ENCODE data around the gene ZNF692. TPM values are rescaled to one million over a fixed set of nuclear protein-coding genes. Genes with fewer than 3 reads are reported as not detected.

Gene ZNF692
- total RNA-seq, 2 donors from 2014 or later = 21.1 to 35.3 TPM

DNA sequence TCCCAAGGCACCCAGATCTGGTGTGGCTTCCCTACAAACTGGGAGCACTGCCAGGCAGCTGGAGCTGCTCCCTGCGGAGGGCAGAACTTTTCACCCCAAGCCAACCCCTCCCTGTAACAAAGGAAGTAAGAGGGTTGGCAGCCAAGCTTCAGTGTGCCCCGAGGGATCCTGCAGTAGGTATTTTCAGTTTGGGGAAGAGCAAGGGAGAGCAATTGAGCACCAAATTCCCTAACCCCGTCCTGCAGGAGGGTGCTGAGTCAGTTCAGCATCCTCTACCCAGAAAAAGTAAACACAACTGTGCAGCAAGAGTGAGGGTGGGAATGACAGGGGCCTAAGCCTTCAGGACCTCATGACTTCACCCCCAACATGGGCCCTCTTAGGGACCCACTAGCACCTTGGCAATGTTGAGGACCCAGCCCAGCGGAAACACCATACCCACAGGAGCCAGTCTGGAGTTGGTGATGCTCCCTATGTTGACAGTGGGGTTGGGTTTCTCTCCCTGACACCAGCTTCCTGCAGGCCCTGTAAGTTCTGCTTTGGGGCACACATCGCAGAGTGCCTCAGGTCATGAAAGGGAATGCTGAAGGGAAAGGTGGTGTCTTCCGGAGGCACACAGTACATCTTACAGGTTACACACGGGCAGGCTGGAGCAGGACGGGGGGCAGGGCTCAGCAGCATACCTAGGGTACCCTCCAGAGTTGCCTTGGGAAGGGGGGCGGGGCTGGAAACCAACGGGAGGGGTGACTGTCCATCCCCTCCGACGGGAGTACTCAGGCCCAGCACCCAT lies 48.0 kb downstream of the ZNF692 start:
- peaks cover 9 to 14% of the 10 kb centered on the region in 2 donors for H3K4me1 ChIP-seq (ENCODE audit: control insufficient read depth in 1 of 2, low read depth in 2 of 2)
- peaks cover 41% of the 10 kb centered on the region for H3K36me3 ChIP-seq
- no peak overlapping the region for H3K4me3 ChIP-seq
- TF ChIP-seq, protein P1, sequence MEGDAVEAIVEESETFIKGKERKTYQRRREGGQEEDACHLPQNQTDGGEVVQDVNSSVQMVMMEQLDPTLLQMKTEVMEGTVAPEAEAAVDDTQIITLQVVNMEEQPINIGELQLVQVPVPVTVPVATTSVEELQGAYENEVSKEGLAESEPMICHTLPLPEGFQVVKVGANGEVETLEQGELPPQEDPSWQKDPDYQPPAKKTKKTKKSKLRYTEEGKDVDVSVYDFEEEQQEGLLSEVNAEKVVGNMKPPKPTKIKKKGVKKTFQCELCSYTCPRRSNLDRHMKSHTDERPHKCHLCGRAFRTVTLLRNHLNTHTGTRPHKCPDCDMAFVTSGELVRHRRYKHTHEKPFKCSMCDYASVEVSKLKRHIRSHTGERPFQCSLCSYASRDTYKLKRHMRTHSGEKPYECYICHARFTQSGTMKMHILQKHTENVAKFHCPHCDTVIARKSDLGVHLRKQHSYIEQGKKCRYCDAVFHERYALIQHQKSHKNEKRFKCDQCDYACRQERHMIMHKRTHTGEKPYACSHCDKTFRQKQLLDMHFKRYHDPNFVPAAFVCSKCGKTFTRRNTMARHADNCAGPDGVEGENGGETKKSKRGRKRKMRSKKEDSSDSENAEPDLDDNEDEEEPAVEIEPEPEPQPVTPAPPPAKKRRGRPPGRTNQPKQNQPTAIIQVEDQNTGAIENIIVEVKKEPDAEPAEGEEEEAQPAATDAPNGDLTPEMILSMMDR (IDR thresholded peaks at IDR 0.05) = no peak
- H3K27me3 ChIP-seq (replicated peaks; ENCODE audit: insufficient read depth) = no peaks in the 10 kb centered on the region
- ATAC-seq (ENCODE audit: insufficient number of reproducible peaks, low FRiP score, low read depth) (peak; percentile 45), DNase-seq (ENCODE audit: low spot score) (no peak)
- H3K27ac ChIP-seq = peak overlapping the region in 1 of 2 donors; percentile 10
- H3K9me3 ChIP-seq = no peaks in the 10 kb centered on the region

DNA sequence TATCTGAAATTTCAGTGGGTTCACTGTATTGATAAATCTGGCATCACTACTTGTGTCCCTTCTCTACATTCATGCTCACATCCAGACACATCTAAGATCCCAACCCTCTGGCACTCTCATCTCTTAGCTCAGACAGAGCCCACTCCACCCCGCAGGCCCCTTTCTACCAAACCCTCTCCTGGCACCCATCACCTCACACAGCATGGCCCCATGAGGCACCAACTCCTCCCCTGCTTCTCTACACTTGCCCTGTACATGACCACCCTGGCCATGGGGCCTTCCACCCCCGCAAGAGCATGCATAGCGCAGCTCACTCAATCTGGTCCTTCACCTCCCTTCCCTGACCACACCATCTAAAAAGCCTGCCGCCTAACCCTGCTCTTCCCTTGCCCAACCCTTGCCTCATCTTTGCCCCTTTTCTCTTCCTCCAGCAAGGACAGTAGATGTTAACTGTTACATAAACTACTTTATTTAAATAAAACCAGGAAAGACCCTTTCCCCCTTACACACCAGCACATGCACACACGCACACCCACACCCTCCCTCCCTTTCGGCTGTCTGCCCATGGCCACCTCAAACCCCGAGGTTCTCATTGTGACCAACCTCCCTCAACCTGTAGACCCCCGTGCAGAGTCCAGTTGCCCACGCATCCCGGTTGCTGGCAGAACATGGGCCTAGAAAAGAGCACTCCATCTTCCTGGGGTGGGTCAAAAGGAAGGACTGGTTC lies 48.7 kb downstream of the ZNF692 start:
- H3K4me3 ChIP-seq = no peak overlapping the region
- TF ChIP-seq, protein P1 (IDR thresholded peaks at IDR 0.05) = no peak
- H3K4me1 ChIP-seq (ENCODE audit: control insufficient read depth in 1 of 2, low read depth in 2 of 2) = peaks cover 9 to 14% of the 10 kb centered on the region in 2 donors
- H3K9me3 ChIP-seq = no peaks in the 10 kb centered on the region
- H3K27ac ChIP-seq = no peak overlapping the region
- H3K36me3 ChIP-seq = peaks cover 33% of the 10 kb centered on the region
- DNase-seq (ENCODE audit: low spot score) (no peak), ATAC-seq (ENCODE audit: insufficient number of reproducible peaks, low FRiP score, low read depth) (no peak)
- H3K27me3 ChIP-seq (replicated peaks; ENCODE audit: insufficient read depth) = no peaks in the 10 kb centered on the region

DNA sequence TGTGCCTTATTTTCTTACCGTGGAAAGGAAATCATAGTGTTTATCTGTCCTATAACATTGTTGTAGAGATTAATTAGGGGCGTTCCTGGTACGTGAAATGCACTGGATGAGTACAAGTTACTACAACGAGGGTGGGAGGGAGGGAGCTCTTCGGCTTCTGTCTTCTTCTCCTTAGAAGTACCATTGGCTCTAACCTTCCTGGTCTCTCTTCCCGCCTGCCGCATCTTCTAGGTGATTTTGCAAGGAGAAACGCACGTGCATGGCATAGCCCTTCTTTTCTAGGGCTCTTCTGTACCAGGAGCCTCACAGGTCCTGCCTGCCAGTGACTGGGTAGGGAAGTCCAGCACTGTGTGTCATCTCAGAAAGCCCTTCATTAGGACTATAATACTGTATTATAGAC lies 50.0 kb downstream of the ZNF692 start:
- DNase-seq (ENCODE audit: low spot score) = no peak
- Histone ChIP-seq H3K9me3 (no peaks in the 10 kb centered on the region), H3K4me1 (ENCODE audit: control insufficient read depth in 1 of 2, low read depth in 2 of 2) (peaks cover 9 to 14% of the 10 kb centered on the region in 2 donors), H3K36me3 (peaks cover 22% of the 10 kb centered on the region), H3K27me3 (replicated peaks; ENCODE audit: insufficient read depth) (no peaks in the 10 kb centered on the region), H3K27ac (no peak overlapping the region), H3K4me3 (no peak overlapping the region)
- TF ChIP-seq, protein P1 (IDR thresholded peaks at IDR 0.05) = no peak
- no peak for ATAC-seq (ENCODE audit: insufficient number of reproducible peaks, low FRiP score, low read depth)

DNA sequence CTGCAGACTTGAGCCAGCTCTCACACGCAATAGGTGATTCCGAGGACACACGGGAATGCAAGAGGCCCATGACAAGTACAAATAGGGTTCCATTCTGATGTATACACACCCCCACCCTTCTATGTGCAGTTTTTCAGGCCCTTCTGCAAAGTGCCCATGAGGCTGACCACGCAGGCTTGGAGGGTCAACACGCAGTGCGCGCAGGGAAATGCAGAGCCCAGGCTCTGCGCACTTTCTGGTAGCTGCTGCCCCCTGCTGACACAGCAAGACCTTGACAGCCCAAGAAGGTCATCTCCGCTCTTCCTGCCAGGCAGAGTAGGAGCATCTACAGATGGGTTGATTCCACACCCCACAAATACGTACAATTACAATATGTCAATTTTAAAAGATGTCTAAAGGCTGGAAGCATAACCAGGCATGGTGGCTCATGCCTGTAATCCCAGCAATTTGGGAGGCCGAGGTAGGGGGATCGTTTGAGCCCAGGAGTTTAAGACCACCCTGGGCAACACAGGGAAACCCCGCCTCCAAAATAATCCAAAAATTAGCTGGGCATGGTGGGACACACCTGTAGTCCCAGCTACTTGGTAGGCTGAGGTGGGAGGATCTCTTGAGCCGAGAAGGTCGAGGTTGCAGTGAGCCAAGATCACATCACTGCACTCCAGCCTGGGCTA lies 51.7 kb downstream of the ZNF692 start:
- H3K9me3 ChIP-seq = no peaks in the 10 kb centered on the region
- H3K4me3 ChIP-seq = no peak overlapping the region
- H3K36me3 ChIP-seq = peaks cover 5% of the 10 kb centered on the region
- no peaks in the 10 kb centered on the region for H3K27me3 ChIP-seq (replicated peaks; ENCODE audit: insufficient read depth)
- H3K4me1 ChIP-seq (ENCODE audit: control insufficient read depth in 1 of 2, low read depth in 2 of 2) = peaks cover 9 to 14% of the 10 kb centered on the region in 2 donors
- DNase-seq (ENCODE audit: low spot score) (no peak), ATAC-seq (ENCODE audit: insufficient number of reproducible peaks, low FRiP score, low read depth) (no peak)
- TF ChIP-seq, protein P1 (IDR thresholded peaks at IDR 0.05) = peak; percentile 49
- H3K27ac ChIP-seq = no peak overlapping the region

DNA sequence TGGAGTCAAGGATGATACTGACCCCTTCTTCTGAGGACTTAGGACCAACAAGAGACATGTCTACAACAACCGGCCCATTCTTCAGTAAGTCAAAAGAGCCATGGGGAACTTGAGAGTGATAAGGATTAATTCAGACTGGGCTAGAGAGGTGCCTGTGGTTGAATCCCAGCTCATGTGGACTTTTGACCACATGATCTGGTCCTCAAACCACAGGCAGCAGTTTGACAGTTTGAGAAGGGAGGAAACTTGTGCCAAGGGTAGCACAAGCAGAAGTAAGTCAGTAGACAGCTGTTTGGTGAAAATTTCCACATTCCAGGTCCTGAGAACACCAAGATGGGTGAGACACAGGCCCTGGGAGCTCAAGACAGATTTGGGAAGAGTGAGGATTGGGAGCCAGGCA lies 53.0 kb downstream of the ZNF692 start:
- Histone ChIP-seq H3K4me3 (no peak overlapping the region), H3K4me1 (ENCODE audit: control insufficient read depth in 1 of 2, low read depth in 2 of 2) (peaks cover 4 to 6% of the 10 kb centered on the region in 2 donors), H3K9me3 (no peaks in the 10 kb centered on the region), H3K27me3 (replicated peaks; ENCODE audit: insufficient read depth) (no peaks in the 10 kb centered on the region), H3K27ac (no peak overlapping the region), H3K36me3 (no peaks in the 10 kb centered on the region)
- ATAC-seq (ENCODE audit: insufficient number of reproducible peaks, low FRiP score, low read depth) (no peak), DNase-seq (ENCODE audit: low spot score) (no peak)
- TF ChIP-seq, protein P1 (IDR thresholded peaks at IDR 0.05) = no peak
